HG03442 (cell line): ENCODE measurements around the gene MYD88.

Source experiments
- ATAC-seq: cut with Tn5 transposase; IDR thresholded peaks from one replicate; pipeline ENCODE4 v1.9.1; 2021; ENCODE audit warnings: mild to moderate bottlenecking, moderate library complexity; ENCODE audit not compliant: unreplicated experiment

The MYD88 gene

GRCh38 chr3:38163841-38164642 lies 25.6 kb downstream of the MYD88 start:
- no peak for ATAC-seq

GRCh38 chr3:38164643-38164951 lies 26.1 kb downstream of the MYD88 start:
- ATAC-seq, result peak; percentile 7

DNA sequence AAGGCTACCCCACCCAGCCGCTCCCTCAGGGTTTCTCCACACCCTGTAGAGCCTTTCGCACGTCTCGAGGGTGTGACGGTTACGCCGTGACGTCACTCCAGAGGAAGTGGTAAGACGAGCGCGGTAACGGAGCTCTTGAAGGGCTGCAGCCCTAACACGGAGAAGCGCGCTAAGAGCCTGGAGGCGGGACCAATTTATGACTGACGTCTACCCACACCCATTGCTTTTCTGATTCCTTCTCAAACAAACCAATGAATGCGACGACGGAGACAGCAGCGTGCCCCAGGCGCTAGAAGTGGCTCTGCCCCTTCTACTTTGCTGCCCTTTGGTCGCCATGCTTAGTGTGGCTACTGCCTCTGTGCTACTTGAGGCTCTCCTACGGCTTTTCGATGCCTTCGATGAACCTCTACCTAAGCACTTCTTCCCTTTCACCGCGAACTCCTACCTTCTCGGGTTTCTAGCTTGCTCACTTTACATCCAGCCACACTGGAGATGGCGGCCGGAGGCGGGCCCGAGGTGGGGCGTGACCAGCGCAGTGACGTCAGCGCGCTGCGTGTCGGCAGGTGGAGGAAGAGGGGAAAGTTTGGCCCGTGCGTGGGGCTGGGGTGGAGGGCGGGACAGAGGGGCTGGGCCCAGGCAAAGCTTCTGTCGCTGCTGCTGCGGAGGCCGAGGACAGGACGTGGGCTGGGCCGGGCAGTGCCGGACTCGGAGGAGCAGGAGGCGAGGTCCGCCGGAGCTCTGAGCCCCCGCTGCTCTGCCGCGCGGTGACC lies 26.7 kb downstream of the MYD88 start, which contains the start of gene OXSR1:
TSS of gene OXSR1 (plus strand) at position 586 of the 770 bp plus-strand sequence. CDS start 340 bp downstream, outside the sequence.
- ATAC-seq, result peak; percentile 85

GRCh38 chr3:38165722-38166387 lies 27.4 kb downstream of the MYD88 start:
- ATAC-seq, result no peak

GRCh38 chr3:38167591-38167990 lies 29.1 kb downstream of the MYD88 start:
- no peak for ATAC-seq

DNA sequence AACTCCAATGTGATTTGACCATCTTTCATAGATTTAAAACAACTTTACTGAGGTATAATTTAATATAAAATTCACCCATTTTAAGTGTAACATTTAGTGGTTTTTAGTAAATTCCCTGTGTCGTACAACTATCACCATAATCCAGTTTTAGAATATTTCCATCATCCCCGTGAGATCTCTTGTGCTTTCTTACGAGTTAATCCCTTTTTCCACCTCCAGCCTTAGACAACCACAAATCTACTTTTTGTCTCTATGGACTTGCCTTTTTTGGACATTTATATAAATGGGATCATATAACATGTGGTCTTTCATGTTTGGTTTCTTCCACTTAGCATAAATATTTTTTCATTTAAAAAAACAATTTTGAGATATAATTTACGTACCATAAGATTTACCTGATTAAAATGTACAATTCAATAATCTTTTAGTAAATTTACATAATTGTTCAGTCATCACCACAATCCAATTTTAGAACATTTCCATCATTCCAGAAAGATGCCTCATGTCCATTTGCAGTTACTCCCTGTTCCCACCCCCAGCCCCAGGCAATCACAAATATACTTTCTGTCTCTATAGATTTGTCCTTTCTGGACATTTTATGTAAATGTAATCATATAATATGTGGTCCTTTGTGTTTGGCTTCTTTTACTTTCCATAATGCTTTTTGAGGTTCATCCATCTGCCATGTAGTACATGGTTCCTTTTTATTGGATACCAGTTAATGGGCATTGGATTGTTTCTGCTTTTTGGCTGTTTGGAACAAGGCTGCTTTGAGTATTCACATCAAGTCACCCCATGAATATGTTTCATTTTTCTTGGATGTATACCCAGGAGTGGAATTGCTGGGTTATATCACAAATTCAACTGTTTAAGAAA lies 29.9 kb downstream of the MYD88 start:
- no peak for ATAC-seq

GRCh38 chr3:38169027-38169317 lies 30.5 kb downstream of the MYD88 start:
- ATAC-seq, result no peak

- ATAC-seq, result no peak
Measured at GRCh38 chr3:38170722-38171121, 32.3 kb downstream of the MYD88 start.

DNA sequence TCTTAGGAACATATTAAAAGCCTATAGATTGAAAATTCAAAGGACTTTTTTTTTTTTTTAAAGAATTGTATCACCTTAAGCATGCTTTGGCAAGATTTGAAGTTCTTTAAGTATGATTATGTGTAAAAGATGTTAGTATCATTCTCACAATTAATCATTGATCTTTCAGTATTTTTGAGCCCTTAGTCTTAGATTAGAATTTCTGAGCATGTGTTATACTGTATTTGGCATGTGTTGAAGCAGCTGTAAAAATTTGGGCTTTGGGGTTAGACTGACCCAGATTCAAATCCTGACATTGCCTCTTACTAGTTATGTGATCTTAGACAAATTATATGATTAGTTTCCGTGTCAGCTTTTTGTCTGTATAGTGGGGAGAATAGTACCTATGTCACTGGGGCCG lies 33.2 kb downstream of the MYD88 start:
- ATAC-seq, result no peak

- ATAC-seq, result peak; percentile 40
Measured at GRCh38 chr3:38173834-38174418, 35.5 kb downstream of the MYD88 start.

- no peak for ATAC-seq
Measured at GRCh38 chr3:38177181-38177580, 38.7 kb downstream of the MYD88 start.

- no peak for ATAC-seq
Measured at GRCh38 chr3:38186781-38187180, 48.3 kb downstream of the MYD88 start.

DNA sequence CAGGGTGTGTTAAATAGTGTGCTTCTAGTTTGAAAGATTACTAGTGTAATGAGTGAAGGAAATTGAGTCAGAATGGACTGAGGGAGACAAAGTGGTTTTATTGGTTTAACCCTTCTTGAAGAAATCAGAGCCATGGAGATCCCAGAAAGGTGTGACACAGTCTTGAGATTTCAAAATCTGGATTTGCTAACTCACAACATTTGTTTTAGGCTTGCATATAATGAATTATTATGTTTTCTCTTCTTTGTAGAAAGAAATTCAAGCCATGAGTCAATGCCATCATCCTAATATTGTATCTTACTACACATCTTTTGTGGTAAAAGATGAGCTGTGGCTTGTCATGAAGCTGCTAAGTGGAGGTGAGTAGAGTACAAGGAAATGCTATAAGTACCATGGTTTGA lies 52.0 kb downstream of the MYD88 start:
- ATAC-seq, result no peak
